Endodermal cell (in vitro differentiated cells): ENCODE results near the gene GPR15LG. TPM values are rescaled to one million over a fixed set of nuclear protein-coding genes. Genes with fewer than 3 reads are reported as not detected.

Experiments used
- DNase-seq: peaks from one replicate; pipeline ENCODE4 v3.0.0-alpha.2; 2017
- H3K27ac ChIP-seq: 2 replicates; pipeline ENCODE4 v1.5.1; 2013; ENCODE audit warnings: mild to moderate bottlenecking, low read depth, low read length, moderate library complexity
- H3K27me3 ChIP-seq: 2 replicates; pipeline ENCODE4 v1.6.1; 2013; ENCODE audit warnings: mild to moderate bottlenecking, low read length, moderate library complexity; ENCODE audit not compliant: insufficient read depth, control insufficient read depth, poor library complexity, severe bottlenecking
- H3K36me3 ChIP-seq: 2 replicates; pipeline ENCODE4 v1.7.0; 2013; ENCODE audit warnings: mild to moderate bottlenecking, low read length, moderate library complexity; ENCODE audit not compliant: control insufficient read depth, insufficient read depth
- H3K4me1 ChIP-seq: one replicate; pipeline ENCODE4 v1.7.0; 2013; ENCODE audit warnings: low read length; ENCODE audit not compliant: control insufficient read depth, insufficient read depth
- H3K4me3 ChIP-seq: 2 replicates; pipeline ENCODE4 v1.5.1; 2013; ENCODE audit warnings: mild to moderate bottlenecking, low read length, moderate library complexity
- H3K9ac ChIP-seq: 2 replicates; pipeline ENCODE4 v1.6.1; 2013; ENCODE audit warnings: mild to moderate bottlenecking, low read length, moderate library complexity; ENCODE audit not compliant: poor library complexity, severe bottlenecking; ENCODE audit errors: extremely low read depth
- H3K9me3 ChIP-seq: 2 replicates; pipeline ENCODE4 v1.6.1; 2013; ENCODE audit warnings: mild to moderate bottlenecking, low read length, moderate library complexity; ENCODE audit not compliant: control insufficient read depth
- H3K27ac Mint-ChIP-seq: 2 replicates; pipeline ENCODE4 v1.8.0; 2020; ENCODE audit warnings: mixed read lengths
- H3K27me3 Mint-ChIP-seq: 2 replicates; pipeline ENCODE4 v1.8.0; 2021; ENCODE audit warnings: mild to moderate bottlenecking, mixed read lengths; ENCODE audit not compliant: insufficient read depth
- H3K36me3 Mint-ChIP-seq: 2 replicates; pipeline ENCODE4 v1.8.0; 2020; ENCODE audit warnings: low read depth, mixed read lengths
- H3K4me1 Mint-ChIP-seq: 2 replicates; pipeline ENCODE4 v1.8.0; 2020; ENCODE audit warnings: mixed read lengths
- H3K4me3 Mint-ChIP-seq: 2 replicates; pipeline ENCODE4 v1.8.0; 2020; ENCODE audit warnings: mild to moderate bottlenecking, moderate library complexity, mixed read lengths
- H3K9me3 Mint-ChIP-seq: 2 replicates; pipeline ENCODE4 v1.8.0; 2020; ENCODE audit warnings: mild to moderate bottlenecking, mixed read lengths
- WGBS, 2 experiments: methylation state at CpG; one replicate each; pipeline versions ENCODE4 v1.1.5 to v1.1.7; 2013; ENCODE audit warnings: missing lambda C conversion rate in 2 of 2, mixed read lengths in 1 of 2; ENCODE audit not compliant: insufficient coverage in 1 of 2, insufficient read length in 1 of 2; 5-methylcytosine and 5-hydroxymethylcytosine counted together
- total RNA-seq, 2 donors: library from RNA; stranded (reverse); fragmentation: NEBNext Ultra II Directional in 1 of 2; extraction: Animal tissue kit (Norgen Biotek cat#: 25700) in 1 of 2; gene quantifications; 2 replicates in 1 of 2; 3 replicates in 1 of 2; pipeline ENCODE4 v1.2.1, GENCODE V29; 2021
- TF ChIP-seq, protein P1 (sequence below): fragments of 200-600 bp; sonication (generic); conservative IDR thresholded peaks from 2 replicates; pipeline ENCODE4 v1.5.0; 2021; ENCODE audit warnings: antibody characterized with exemption, mild to moderate bottlenecking

Gene GPR15LG
- total RNA-seq, 2 donors from 2014 or later, result not detected

DNA sequence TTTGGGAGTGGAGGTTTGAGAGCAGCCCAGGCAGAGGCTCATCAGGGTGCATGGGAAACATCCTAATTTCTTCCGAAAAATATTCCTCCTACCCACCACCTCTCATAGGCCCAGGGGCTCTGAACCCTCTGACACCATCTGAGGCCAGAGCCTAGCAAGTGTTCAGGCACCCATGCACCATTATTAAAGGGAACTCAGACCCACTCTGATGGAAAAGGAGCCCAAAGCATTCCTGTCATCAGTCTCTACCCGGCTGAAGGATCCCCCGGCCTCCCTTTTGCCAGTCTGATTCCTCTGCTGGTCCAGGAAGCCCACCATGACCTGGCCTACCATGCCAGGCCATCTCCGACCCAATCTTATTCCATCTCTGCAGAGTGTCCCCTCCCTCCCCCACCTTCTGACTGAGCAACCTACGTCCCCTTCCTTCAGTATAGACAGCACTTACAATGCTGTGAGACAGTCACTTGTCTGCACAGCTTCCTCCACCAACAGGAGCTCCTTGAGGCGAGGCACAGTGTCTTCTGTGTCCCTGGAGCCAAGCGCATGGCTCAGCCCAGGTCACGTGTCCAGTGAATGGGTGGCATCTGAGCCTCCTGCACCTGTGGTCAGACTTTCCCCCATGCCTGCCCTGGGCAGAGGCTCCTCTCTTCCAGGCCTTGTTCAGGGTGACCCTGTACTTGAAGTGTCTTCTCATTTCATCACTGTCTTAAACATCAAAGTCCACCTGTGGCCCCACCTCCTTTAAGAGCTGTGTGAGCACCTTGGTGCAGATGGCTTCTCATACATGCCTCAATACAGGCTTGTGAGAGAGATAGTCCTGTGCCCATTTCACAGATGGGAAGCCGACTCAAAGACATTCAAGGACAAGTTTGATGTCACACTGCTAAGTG, 889 bp upstream of the GPR15LG start:
- H3K27me3 ChIP-seq, result no peaks in the 10 kb centered on the region
- DNase-seq, result peak; percentile 32
- Mint-ChIP-seq H3K36me3 (no peaks in the 10 kb centered on the region), H3K27ac (no peak overlapping the region), H3K9me3 (no peaks in the 10 kb centered on the region), H3K4me3 (no peak overlapping the region), H3K4me1 (no peaks in the 10 kb centered on the region), H3K27me3 (peaks cover 12% of the 10 kb centered on the region)
- 91% methylated on average over 8 to 9 of the region's 9 CpGs for WGBS, 2 experiments
- TF ChIP-seq, protein P1, sequence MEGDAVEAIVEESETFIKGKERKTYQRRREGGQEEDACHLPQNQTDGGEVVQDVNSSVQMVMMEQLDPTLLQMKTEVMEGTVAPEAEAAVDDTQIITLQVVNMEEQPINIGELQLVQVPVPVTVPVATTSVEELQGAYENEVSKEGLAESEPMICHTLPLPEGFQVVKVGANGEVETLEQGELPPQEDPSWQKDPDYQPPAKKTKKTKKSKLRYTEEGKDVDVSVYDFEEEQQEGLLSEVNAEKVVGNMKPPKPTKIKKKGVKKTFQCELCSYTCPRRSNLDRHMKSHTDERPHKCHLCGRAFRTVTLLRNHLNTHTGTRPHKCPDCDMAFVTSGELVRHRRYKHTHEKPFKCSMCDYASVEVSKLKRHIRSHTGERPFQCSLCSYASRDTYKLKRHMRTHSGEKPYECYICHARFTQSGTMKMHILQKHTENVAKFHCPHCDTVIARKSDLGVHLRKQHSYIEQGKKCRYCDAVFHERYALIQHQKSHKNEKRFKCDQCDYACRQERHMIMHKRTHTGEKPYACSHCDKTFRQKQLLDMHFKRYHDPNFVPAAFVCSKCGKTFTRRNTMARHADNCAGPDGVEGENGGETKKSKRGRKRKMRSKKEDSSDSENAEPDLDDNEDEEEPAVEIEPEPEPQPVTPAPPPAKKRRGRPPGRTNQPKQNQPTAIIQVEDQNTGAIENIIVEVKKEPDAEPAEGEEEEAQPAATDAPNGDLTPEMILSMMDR, result no peak
- no peaks in the 10 kb centered on the region for H3K4me1 ChIP-seq
- H3K36me3 ChIP-seq, result no peaks in the 10 kb centered on the region
- peak overlapping the region; percentile 44 for H3K27ac ChIP-seq
- H3K9me3 ChIP-seq, result no peaks in the 10 kb centered on the region
- no peak overlapping the region for H3K4me3 ChIP-seq
- H3K9ac ChIP-seq, result no peak overlapping the region

DNA sequence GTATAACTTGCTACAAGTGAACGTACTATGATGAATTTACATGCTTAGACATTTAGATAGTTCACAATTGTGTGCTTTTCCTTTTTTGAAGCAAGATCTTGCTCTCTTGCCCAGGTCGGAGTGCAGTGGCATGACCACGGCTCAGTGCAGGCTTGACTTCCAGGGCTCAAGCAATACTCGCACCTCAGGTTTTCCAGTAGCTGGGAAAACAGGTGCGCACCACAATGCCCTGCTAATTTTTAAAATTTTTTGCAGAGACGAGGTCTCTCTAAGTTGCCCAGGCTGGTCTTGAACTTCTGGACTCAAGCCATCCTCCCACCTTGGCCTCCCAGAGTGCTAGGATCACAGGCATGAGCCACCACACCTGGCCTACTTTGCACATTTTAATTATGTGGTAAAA, 1.8 kb downstream of the GPR15LG start:
- no peaks in the 10 kb centered on the region for H3K36me3 ChIP-seq
- Mint-ChIP-seq H3K4me1 (no peaks in the 10 kb centered on the region), H3K27me3 (peaks cover 10% of the 10 kb centered on the region), H3K36me3 (no peaks in the 10 kb centered on the region), H3K9me3 (peaks cover 7% of the 10 kb centered on the region), H3K27ac (no peak overlapping the region), H3K4me3 (no peak overlapping the region)
- no peaks in the 10 kb centered on the region for H3K9me3 ChIP-seq
- H3K27me3 ChIP-seq, result no peaks in the 10 kb centered on the region
- TF ChIP-seq, protein P1, result no peak
- no peak overlapping the region for H3K27ac ChIP-seq
- H3K9ac ChIP-seq, result no peak overlapping the region
- H3K4me1 ChIP-seq, result no peaks in the 10 kb centered on the region
- H3K4me3 ChIP-seq, result no peak overlapping the region
- DNase-seq, result no peak
- 93 to 94% methylated on average over 6 of the region's 6 CpGs for WGBS, 2 experiments

DNA sequence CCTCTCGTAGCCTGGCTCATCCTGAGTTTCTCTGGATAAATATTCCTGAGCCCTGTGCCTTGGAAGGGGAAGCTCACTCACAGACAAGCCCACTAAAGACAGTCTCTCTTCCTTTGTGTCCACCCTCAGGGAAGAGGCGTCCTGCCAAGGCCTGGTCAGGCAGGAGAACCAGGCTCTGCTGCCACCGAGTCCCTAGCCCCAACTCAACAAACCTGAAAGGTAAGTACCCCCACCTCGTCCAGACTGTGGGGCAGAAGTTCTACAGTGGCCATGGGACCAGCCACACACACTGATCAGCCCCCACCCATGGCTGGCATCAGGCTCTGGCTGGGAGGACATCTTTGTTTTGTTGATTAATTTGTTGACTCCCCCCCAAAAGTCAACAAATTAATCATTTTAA, 2.8 kb downstream of the GPR15LG start:
- Mint-ChIP-seq H3K27ac (no peak overlapping the region), H3K36me3 (no peaks in the 10 kb centered on the region), H3K4me1 (no peaks in the 10 kb centered on the region), H3K9me3 (peaks cover 14% of the 10 kb centered on the region), H3K27me3 (peaks cover 8% of the 10 kb centered on the region), H3K4me3 (no peak overlapping the region)
- TF ChIP-seq, protein P1, result no peak
- Histone ChIP-seq H3K4me3 (no peak overlapping the region), H3K36me3 (no peaks in the 10 kb centered on the region), H3K9me3 (no peaks in the 10 kb centered on the region), H3K27ac (no peak overlapping the region), H3K9ac (no peak overlapping the region), H3K27me3 (no peaks in the 10 kb centered on the region), H3K4me1 (no peaks in the 10 kb centered on the region)
- WGBS, 2 experiments, result 77 to 100% methylated on average over 1 to 4 of the region's 4 CpGs
- no peak for DNase-seq
